Measurements from ENCODE around the gene CYP27B1. TPM values are rescaled to one million over a fixed set of nuclear protein-coding genes. Genes with fewer than 3 reads are reported as not detected.
"Not testable (repeated sequence)": the region's sequence is repeated elsewhere in the genome, so short reads cannot be mapped to it uniquely, and the experiment has no call there.

The CYP27B1 gene
- total RNA-seq, 2 experiments from 2014 or later = 6.9 to 7.1 TPM

GRCh38 chr12:57716305-57716704 is 50.6 kb downstream of the CYP27B1 start:
- ChIA-PET CTCF (ENCODE audit: unreplicated experiment) (no interaction called here), POLR2A (interaction anchor here (0.7 kb wide), 1 partner anchor 37 kb away, joined by 3 read pairs; no protein-coding TSS in a partner anchor)
- BruUV-seq (replicated peaks) = no TSS peak
- peaks cover 76% of the 10 kb centered on the region for H3K36me3 ChIP-seq (ENCODE audit: insufficient read depth, low read length)
- H2AFZ ChIP-seq (ENCODE audit: low read length) = no peak overlapping the region
- no peak for TF ChIP-seq EZH2phosphoT487 (IDR thresholded peaks at IDR 0.05; ENCODE audit: borderline replicate concordance, low read depth, low read length)
- TF ChIP-seq, protein P1, sequence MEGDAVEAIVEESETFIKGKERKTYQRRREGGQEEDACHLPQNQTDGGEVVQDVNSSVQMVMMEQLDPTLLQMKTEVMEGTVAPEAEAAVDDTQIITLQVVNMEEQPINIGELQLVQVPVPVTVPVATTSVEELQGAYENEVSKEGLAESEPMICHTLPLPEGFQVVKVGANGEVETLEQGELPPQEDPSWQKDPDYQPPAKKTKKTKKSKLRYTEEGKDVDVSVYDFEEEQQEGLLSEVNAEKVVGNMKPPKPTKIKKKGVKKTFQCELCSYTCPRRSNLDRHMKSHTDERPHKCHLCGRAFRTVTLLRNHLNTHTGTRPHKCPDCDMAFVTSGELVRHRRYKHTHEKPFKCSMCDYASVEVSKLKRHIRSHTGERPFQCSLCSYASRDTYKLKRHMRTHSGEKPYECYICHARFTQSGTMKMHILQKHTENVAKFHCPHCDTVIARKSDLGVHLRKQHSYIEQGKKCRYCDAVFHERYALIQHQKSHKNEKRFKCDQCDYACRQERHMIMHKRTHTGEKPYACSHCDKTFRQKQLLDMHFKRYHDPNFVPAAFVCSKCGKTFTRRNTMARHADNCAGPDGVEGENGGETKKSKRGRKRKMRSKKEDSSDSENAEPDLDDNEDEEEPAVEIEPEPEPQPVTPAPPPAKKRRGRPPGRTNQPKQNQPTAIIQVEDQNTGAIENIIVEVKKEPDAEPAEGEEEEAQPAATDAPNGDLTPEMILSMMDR (conservative IDR thresholded peaks at IDR 0.05; ENCODE audit: low read length) = no peak
- intact Hi-C loops (cut with micrococcal nuclease; ENCODE audit: unreplicated experiment) = no loop called here
- peak overlapping the region; percentile 71 for H3K27ac ChIP-seq (ENCODE audit: low read depth, low read length, poor library complexity, severe bottlenecking)
- H3K4me3 ChIP-seq (ENCODE audit: low read depth, low read length, poor library complexity, severe bottlenecking) = no peak overlapping the region
- no peaks in the 10 kb centered on the region for H3K9me3 ChIP-seq (ENCODE audit: low read length)
- peaks cover 22% of the 10 kb centered on the region for H3K4me1 ChIP-seq (ENCODE audit: insufficient read depth, low read length, poor library complexity, severe bottlenecking)
- no peaks in the 10 kb centered on the region for H3K9me2 ChIP-seq (ENCODE audit: insufficient read depth, low read length)
- H3K4me2 ChIP-seq (ENCODE audit: low read length) = 0 out of 2 replicates have a peak overlapping the region, but pooled peaks have one; percentile 22
- no peaks in the 10 kb centered on the region for H4K20me1 ChIP-seq (ENCODE audit: insufficient read depth, low read length)
- DNase-seq (ENCODE audit: low spot score) = no peak
- H3K79me2 ChIP-seq (ENCODE audit: insufficient read depth, low read depth, low read length) = no peaks in the 10 kb centered on the region

- Histone ChIP-seq H3K9me3 (ENCODE audit: low read length) (no peaks in the 10 kb centered on the region), H3K27ac (ENCODE audit: low read depth, low read length, poor library complexity, severe bottlenecking) (peak overlapping the region; percentile 71), H3K36me3 (ENCODE audit: insufficient read depth, low read length) (peaks cover 72% of the 10 kb centered on the region), H3K79me2 (ENCODE audit: insufficient read depth, low read depth, low read length) (no peaks in the 10 kb centered on the region), H3K4me3 (ENCODE audit: low read depth, low read length, poor library complexity, severe bottlenecking) (no peak overlapping the region), H2AFZ (ENCODE audit: low read length) (no peak overlapping the region), H3K9me2 (ENCODE audit: insufficient read depth, low read length) (no peaks in the 10 kb centered on the region), H3K4me2 (ENCODE audit: low read length) (peak overlapping the region; percentile 22; the same call in 1 of the 2 replicates), H3K4me1 (ENCODE audit: insufficient read depth, low read length, poor library complexity, severe bottlenecking) (peaks cover 22% of the 10 kb centered on the region), H4K20me1 (ENCODE audit: insufficient read depth, low read length) (no peaks in the 10 kb centered on the region)
- intact Hi-C loops (cut with micrococcal nuclease; ENCODE audit: unreplicated experiment) = no loop called here
- BruUV-seq (replicated peaks) = no TSS peak
- no peak for DNase-seq (ENCODE audit: low spot score)
- ChIA-PET POLR2A (interaction anchor here (0.7 kb wide), 1 partner anchor 37 kb away, joined by 3 read pairs; no protein-coding TSS in a partner anchor), CTCF (ENCODE audit: unreplicated experiment) (no interaction called here)
- TF ChIP-seq, protein P1 (conservative IDR thresholded peaks at IDR 0.05; ENCODE audit: low read length) = no peak
- no peak for TF ChIP-seq EZH2phosphoT487 (IDR thresholded peaks at IDR 0.05; ENCODE audit: borderline replicate concordance, low read depth, low read length)
Observed at GRCh38 chr12:57715786-57716185, 51.1 kb downstream of the CYP27B1 start.

DNA sequence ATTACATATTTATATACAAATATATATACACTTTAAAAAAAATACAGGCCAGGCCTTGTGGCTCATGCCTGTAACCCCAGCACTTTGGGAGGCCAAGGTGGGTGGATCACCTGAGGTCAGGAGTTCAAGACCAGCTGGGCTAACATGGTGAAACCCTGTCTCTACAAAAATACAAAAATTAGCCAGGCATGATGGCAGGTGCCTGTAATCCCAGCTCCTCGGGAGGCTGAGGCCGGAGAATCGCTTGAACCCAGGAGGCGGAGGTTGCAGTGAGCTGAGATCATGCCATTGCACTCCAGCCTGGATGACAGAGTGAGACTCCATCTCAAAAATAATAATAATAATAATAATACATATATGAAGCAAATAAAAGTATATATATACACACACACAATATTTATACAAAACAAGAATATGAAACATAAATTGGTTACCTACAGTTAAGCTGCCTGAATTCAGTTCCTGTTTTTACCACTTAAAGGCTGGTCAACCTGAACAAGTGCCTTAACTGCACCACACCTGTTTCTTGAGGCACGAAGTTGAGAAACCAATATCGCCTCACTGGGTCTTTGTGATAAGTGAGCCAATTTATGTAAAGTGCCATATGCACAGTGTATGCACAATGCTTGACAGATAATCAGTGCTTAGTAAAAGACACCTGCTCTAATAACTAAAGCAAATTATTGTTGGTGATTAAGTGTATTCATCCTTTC is 51.7 kb downstream of the CYP27B1 start:
- H3K36me3 ChIP-seq (ENCODE audit: insufficient read depth, low read length) = peaks cover 66% of the 10 kb centered on the region
- BruUV-seq (replicated peaks) = not testable (repeated sequence)

More for the DNA sequence above, 51.7 kb downstream of the CYP27B1 start:
- H3K9me3 ChIP-seq (ENCODE audit: low read length); H3K79me2 ChIP-seq (ENCODE audit: insufficient read depth, low read depth, low read length); intact Hi-C loops (cut with micrococcal nuclease; ENCODE audit: unreplicated experiment); H3K4me3 ChIP-seq (ENCODE audit: low read depth, low read length, poor library complexity, severe bottlenecking); CTCF ChIA-PET (ENCODE audit: unreplicated experiment); POLR2A ChIA-PET; H2AFZ ChIP-seq (ENCODE audit: low read length); H4K20me1 ChIP-seq (ENCODE audit: insufficient read depth, low read length); H3K9me2 ChIP-seq (ENCODE audit: insufficient read depth, low read length): not testable (repeated sequence)
- peaks cover 24% of the 10 kb centered on the region for H3K4me1 ChIP-seq (ENCODE audit: insufficient read depth, low read length, poor library complexity, severe bottlenecking)
- H3K27ac ChIP-seq (ENCODE audit: low read depth, low read length, poor library complexity, severe bottlenecking) = peak overlapping the region; percentile 71
- DNase-seq (ENCODE audit: low spot score) = peak; percentile 83
- H3K4me2 ChIP-seq (ENCODE audit: low read length) = peak overlapping the region; percentile 22; the same call in 1 of the 2 replicates
